Urinary bladder (tissue), 4 donors: ENCODE results near the gene OR6B2. TPM values are rescaled to one million over a fixed set of nuclear protein-coding genes. Genes with fewer than 3 reads are reported as not detected.

Experiments
- DNase-seq: peaks from one replicate; pipeline ENCODE4 v3.0.0-alpha.2; 2015; ENCODE audit errors: extremely low spot score
- H3K27ac ChIP-seq: one replicate; pipeline ENCODE4 v1.5.1; 2013; ENCODE audit warnings: low read depth, mild to moderate bottlenecking, moderate library complexity
- H3K36me3 ChIP-seq: one replicate; pipeline ENCODE4 v1.6.1; 2013; ENCODE audit warnings: mild to moderate bottlenecking, moderate library complexity; ENCODE audit not compliant: insufficient read depth
- H3K4me1 ChIP-seq: one replicate; pipeline ENCODE4 v1.6.1; 2013; ENCODE audit warnings: mild to moderate bottlenecking, moderate library complexity; ENCODE audit not compliant: insufficient read depth
- H3K4me3 ChIP-seq: one replicate; pipeline ENCODE4 v1.5.1; 2013; ENCODE audit warnings: low read depth, low read length
- WGBS: extraction: QIAGEN DNeasy Blood & Tissue Kit; methylation state at CpG from one replicate; pipeline ENCODE4 v1.1.7; 2013; 5-methylcytosine and 5-hydroxymethylcytosine counted together
- polyA plus RNA-seq: library from polyadenylated mRNA; stranded (reverse); fragments of 200-250 nt; gene quantifications from one replicate; pipeline ENCODE4 v1.2.3, GENCODE V29; 2013
- total RNA-seq: library from RNA; depleted of rRNA; stranded (reverse); fragments of >200 nt; gene quantifications from one replicate; pipeline ENCODE4 v1.2.3, GENCODE V29; 2014
- donor health status: healthy with polysubstance abuse.
- donor health status: healthy.

OR6B2 gene
- total and polyA plus RNA-seq, 2 donors, result not detected

DNA sequence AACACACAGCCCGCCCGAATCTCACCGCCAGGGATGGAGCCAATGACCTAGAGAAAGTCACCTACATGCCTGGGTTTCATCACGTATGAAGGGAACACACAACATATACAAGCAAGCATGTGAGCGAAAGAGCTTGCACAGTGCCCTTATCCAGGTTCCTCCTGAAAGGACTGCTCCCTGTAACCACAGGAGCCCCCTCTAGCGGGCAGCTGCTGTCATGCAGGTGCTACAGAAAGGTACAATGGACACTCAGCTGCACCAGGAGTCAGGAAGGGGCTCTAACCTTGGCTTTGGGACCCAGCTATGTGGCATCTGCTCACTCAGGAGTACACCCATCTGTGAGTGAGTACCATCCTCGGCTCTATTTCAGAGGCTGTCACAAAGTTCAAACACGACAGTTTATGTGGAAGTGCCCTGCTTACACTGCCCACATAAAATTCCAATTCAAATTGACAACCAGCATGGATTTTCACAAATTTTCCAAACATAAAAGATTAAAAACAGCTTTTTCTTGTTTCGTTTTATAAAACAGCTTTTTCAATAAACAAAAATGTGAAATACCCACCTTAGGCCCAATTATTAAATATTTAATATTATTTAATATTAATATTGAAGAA, 8.6 kb downstream of the OR6B2 start:
- Histone ChIP-seq H3K4me3 (no peak overlapping the region), H3K4me1 (no peaks in the 10 kb centered on the region), H3K36me3 (no peaks in the 10 kb centered on the region), H3K27ac (no peak overlapping the region)
- DNase-seq, result no peak
- WGBS, result 60% methylated on average over 9 of the region's 9 CpGs

DNA sequence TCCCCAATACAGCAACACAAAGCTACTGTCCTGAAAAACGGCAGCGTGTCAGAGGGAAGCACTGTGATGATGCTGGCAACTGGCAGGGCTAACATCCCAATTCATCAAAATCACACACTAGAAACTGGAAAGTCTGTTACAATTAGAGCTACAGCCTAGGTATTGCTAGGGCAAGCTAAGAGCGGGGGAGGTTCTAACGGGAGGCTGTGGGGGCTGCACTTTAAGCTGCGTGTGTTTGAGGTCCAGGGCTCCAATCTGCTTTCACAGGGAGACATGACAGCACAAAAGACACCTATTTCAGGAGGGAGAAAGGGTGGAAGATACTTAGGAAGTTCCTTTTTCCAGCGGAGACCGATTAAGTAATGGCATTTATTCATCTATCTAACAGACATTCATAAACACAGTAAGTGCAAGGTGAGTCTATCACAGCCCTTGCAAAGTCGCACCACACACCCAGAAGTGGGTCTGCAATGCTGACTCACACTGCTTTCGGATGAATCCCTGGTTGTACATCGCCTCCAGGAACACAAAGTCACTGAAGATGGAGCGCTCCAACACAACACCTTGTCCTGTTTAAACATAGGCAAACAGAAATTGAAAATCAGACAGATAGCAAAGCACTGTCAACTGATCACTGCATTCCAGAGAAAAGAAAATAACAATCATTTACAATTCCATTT, 12.0 kb downstream of the OR6B2 start:
- DNase-seq, result no peak
- Histone ChIP-seq H3K36me3 (peaks cover 3% of the 10 kb centered on the region), H3K4me3 (no peak overlapping the region), H3K27ac (no peak overlapping the region), H3K4me1 (no peaks in the 10 kb centered on the region)
- WGBS, result 96% methylated on average over 11 of the region's 11 CpGs

DNA sequence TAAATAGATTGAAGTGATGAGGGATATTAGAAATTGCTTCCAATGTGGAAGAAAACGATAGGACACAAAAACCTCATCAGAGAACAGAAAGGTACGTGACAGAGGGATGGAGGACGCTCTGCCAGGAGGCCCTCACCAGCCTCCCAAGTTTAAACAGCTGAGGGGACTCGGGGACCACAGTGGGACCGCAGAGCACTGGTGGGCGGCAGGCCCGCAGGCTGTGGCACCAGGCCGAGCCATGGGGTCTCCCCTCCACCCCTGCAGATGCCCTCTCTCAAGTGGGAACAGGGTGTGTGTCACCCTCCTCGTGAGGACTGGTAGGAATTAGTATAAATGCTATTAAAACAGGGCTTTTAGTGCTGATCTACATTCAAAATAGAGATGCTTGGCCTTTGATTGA, 15.9 kb downstream of the OR6B2 start:
- WGBS, result 96% methylated on average over 9 of the region's 9 CpGs
- no peak overlapping the region for H3K4me3 ChIP-seq
- no peaks in the 10 kb centered on the region for H3K4me1 ChIP-seq
- no peak overlapping the region for H3K27ac ChIP-seq
- H3K36me3 ChIP-seq, result peaks cover 3% of the 10 kb centered on the region
- DNase-seq, result no peak

DNA sequence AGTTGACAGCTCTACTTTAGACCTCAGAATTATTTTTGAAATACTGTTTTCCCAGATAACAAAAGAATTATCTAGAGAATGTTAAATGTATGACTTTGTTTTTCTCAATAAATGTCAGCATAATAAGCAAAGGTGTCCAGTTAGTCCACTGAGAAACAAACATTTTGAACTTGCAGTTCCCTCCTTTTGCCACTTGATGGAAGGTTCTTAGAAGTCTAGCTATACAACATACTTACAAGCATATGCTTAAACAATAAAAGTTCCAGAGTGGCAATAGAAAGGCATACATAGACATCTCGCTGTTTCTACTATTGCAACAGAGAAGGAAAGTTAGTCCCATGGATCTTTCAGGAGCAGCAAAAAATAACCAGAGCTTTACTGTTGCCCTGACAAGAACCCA, 16.9 kb downstream of the OR6B2 start:
- H3K4me1 ChIP-seq, result no peaks in the 10 kb centered on the region
- 94% methylated on average over 1 of the region's 1 CpG for WGBS
- no peak overlapping the region for H3K27ac ChIP-seq
- H3K4me3 ChIP-seq, result no peak overlapping the region
- no peak for DNase-seq
- H3K36me3 ChIP-seq, result peaks cover 3% of the 10 kb centered on the region

DNA sequence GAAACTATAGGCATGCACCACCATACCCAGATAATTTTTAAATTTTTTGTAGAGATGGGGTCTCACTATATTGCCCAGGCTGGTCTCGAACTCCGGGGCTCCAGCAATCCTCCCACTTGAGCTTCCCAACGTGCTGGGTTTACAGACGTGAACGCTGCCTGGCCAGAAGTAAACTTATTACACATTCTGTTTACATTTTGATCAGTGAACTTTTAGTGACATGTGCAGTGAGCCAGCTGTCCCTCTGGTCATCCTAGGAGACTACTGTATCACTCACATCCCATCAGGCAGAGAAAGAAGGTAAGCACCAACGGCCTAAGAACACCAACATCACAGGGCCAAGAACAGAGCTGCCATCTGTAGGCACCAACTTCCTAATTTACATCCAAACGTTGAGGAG, 27.2 kb downstream of the OR6B2 start:
- DNase-seq, result no peak
- peaks cover 2% of the 10 kb centered on the region for H3K36me3 ChIP-seq
- H3K4me1 ChIP-seq, result no peaks in the 10 kb centered on the region
- H3K27ac ChIP-seq, result no peak overlapping the region
- WGBS, result 64% methylated on average over 7 of the region's 7 CpGs
- no peak overlapping the region for H3K4me3 ChIP-seq

DNA sequence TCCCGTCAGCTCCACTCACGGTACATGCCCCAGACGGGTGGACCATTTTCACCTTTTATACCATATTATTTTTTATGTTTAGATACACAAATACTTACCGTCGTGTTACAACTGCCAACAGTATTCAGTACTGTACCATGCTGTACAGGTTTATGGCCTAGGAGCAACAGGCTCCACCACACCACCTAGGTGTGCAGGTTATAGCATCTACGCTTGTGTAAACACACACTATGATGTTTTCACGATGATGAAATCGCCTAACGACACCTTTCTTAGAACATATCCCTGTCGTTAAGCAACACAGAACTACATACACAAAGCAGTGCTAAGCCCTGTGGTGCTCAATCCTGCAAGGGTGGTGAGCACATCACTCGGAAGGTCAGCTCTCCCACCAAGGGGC, 29.6 kb downstream of the OR6B2 start:
- H3K4me3 ChIP-seq, result no peak overlapping the region
- WGBS, result 93% methylated on average over 11 of the region's 11 CpGs
- no peak overlapping the region for H3K27ac ChIP-seq
- peaks cover 2% of the 10 kb centered on the region for H3K36me3 ChIP-seq
- H3K4me1 ChIP-seq, result no peaks in the 10 kb centered on the region
- DNase-seq, result no peak

DNA sequence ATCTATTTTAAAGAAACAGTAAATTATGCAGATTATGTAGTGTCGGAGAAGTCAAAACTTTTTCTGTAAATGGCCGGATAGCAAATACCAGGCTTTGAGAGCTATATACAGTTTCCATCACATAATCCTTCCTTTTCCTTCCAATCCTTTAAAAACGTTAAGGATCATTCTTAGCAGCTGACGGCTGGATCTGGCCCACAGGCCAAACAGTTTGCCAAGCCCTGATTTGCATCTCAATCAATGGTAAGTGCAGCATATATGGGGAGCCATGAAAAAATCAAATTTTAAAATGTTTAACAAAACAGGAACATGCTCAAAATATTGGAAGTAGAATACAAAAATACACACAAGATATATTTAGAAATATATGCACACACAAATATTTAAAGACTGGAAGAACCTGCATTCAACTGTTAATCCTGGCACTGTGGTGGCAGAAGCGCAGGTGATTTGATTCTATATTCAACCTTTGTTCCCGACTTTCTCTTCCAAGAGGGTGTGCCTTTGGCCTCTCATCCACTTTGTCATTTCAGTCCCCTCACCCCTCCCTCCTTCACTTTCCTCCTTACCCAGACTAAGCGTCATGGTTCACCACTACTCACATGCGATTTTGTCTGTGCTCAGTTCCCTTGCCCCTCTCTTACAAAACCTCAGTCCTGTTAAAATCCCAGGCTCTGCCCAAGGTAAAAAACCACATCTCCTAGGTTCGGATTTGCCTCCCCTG, 32.4 kb downstream of the OR6B2 start:
- Histone ChIP-seq H3K4me3 (no peak overlapping the region), H3K4me1 (no peaks in the 10 kb centered on the region), H3K27ac (no peak overlapping the region), H3K36me3 (peaks cover 2% of the 10 kb centered on the region)
- 77% methylated on average over 9 of the region's 9 CpGs for WGBS
- no peak for DNase-seq

DNA sequence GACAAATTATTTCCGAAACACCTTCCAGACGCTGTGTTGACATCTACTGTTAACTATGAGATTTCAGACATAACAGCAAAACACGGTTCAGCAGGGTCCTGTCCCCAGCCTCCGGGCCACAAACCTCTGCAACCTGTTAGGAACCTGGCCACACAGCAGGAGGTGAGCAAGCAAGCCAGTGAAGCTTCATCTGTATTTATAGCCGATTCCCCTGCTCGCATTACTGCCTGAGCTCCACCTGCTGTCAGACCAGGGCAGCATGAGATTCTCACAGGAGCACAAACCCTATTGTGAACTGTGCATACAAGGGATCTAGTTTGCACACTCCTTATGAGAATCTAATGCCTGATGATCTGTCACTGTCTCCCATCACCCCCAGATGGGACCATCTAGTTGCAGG, 36.1 kb downstream of the OR6B2 start:
- WGBS, result 79% methylated on average over 6 of the region's 6 CpGs
- Histone ChIP-seq H3K4me3 (no peak overlapping the region), H3K36me3 (peaks cover 2% of the 10 kb centered on the region), H3K4me1 (no peaks in the 10 kb centered on the region), H3K27ac (no peak overlapping the region)
- DNase-seq, result no peak

DNA sequence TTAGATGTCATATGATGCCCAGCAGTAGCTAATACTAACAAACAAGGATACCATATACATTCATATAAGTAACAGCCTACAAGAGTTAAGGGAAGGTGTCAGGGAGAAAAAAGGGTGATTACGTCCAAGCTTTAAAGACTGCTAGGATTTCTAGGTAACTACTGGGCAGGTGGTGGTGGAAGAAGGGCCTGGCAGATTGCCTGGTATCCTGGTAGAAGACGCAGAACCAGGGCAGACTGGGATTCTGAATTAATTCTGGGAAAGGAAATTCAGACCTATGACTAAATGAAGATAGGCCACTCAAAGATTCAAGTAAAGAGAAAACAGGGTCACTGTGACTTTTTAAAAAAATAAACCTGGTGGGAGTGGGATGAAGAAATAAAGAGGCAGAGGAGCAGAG, 36.9 kb downstream of the OR6B2 start:
- WGBS, result 88% methylated on average over 2 of the region's 2 CpGs

DNA sequence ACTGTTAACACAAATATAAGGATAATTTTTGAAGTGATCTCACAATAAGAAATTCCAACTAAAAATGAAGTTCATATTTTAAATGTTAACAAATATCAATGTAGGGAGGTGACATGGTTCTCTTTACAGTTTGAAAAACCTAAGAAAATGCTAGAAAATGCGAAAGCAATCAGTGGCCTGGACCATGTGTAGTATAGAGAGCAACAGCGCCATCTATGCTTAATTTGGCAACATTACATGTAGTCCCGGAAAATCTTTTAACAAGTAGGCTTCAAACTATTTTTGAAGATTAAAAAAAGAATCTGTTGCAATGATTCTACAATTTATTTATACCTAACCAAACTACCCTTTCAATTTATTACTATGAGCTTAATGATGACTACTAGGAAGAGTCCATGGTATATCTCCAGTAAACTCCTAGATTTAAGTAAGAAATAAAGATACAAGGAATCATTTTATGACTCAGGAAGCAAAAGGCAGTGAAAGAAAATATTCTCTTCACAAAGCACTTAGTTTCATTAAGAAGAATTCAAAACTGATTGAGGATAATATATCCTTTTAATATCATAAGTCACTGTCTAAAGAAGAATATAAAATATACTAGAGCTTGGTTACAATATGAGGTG, 38.4 kb downstream of the OR6B2 start:
- WGBS, result under 1% methylated on average over 3 of the region's 3 CpGs

More for the DNA sequence above, 36.9 kb downstream of the OR6B2 start:
- Histone ChIP-seq H3K4me1 (no peaks in the 10 kb centered on the region), H3K27ac (no peak overlapping the region), H3K36me3 (no peaks in the 10 kb centered on the region), H3K4me3 (no peak overlapping the region)
- DNase-seq, result no peak

DNA sequence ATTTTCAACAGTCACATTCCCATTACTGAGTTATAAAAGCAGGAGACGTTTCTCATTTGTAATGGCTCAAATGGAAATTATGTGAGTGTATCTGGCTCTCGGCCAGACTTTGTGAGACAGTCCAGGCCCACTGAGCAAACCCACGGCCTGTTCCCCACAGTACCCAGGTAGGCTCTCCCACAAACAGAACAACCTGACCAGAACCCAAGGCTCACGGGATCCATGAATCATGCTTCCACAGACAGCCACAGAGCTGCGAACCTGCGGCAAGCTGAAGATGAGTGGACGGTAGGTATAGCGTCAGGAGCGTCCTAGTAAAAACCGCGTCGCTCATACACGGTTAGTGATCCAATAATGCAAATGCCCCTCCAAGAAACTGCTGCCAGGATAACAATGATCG, 39.3 kb downstream of the OR6B2 start:
- no peak overlapping the region for H3K4me3 ChIP-seq
- peaks cover 2% of the 10 kb centered on the region for H3K36me3 ChIP-seq
- WGBS, result 66% methylated on average over 14 of the region's 14 CpGs
- H3K27ac ChIP-seq, result no peak overlapping the region
- no peaks in the 10 kb centered on the region for H3K4me1 ChIP-seq
- DNase-seq, result no peak

More for the DNA sequence above, 38.4 kb downstream of the OR6B2 start:
- Histone ChIP-seq H3K4me1 (no peaks in the 10 kb centered on the region), H3K36me3 (peaks cover 2% of the 10 kb centered on the region), H3K4me3 (no peak overlapping the region), H3K27ac (no peak overlapping the region)
- DNase-seq, result no peak

DNA sequence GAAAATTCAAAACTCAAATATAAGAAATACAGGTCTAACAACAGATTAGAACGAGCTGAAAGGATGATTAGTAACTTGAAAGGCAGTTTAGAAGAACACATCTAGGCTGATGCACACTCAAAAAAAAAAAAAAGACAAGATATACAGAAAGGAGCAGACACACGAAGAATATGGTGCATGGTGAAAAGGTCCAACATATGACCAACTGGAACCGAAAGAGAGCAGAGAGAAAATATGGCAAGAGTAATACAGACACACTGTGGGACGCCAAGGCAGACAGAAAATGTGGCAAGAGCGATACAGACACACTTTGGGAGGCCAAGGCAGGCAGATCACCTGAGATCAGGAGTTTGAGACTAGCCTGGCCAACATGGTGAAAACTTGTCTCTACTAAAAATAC, 44.9 kb downstream of the OR6B2 start:
- peaks cover 2% of the 10 kb centered on the region for H3K36me3 ChIP-seq
- no peak overlapping the region for H3K4me3 ChIP-seq
- 97% methylated on average over 5 of the region's 5 CpGs for WGBS
- DNase-seq, result no peak
- no peak overlapping the region for H3K27ac ChIP-seq
- H3K4me1 ChIP-seq, result no peaks in the 10 kb centered on the region

DNA sequence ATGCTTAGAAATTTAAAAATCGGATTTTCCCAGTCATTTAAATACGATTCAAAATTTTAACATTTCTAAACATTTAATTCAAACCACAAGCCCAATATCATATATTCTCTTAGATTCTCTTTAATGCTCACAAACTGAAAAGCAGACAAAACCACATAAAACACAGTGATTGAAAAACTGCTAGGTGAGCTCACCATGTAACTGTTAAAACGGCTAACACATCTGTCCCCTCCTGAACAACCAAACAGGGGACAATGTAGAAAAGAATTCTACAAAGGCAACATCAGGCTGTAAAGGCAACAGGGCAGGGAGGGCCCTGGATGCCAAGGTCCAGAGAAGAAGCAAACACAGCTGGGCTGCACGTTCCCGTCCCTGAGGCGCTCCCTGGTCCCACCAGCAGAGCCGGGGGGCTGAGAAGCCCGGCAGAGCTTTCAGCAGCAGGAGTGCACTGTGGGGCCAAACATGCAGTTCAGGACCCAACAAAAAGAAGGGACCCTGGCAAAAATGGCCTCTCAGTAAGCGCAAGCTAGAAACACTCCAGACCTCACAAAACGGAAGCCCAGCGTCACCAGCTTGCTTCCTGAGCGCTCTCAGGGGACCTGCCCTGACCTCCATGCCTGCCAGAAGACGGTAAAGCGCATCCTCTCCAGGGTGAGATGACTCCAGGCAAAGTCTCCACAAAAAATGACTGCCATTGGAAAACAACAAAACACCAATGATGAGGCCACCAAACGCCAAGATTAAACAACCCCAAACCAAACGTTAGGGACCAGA, 45.6 kb downstream of the OR6B2 start:
- Histone ChIP-seq H3K36me3 (peaks cover 2% of the 10 kb centered on the region), H3K27ac (no peak overlapping the region), H3K4me1 (no peaks in the 10 kb centered on the region), H3K4me3 (no peak overlapping the region)
- WGBS, result 97% methylated on average over 16 of the region's 16 CpGs
- DNase-seq, result no peak
